Prostate gland (tissue), 2 donors: Measurements from ENCODE around the gene MATK. TPM values are rescaled to one million over a fixed set of nuclear protein-coding genes. Genes with fewer than 3 reads are reported as not detected.
A peak's percentile ranks its signal among the peaks of the same experiment; 100 is the strongest.

Source experiments
- DNase-seq: peaks from one replicate; pipeline ENCODE4 v3.0.0-alpha.2; 2019; ENCODE audit warnings: low spot score
- H3K27ac ChIP-seq, 2 donors: fragments of 200-600 bp; sonication (generic); 2 replicates each; pipeline ENCODE4 v1.5.1; 2017 to 2019
- H3K27me3 ChIP-seq: fragments of 200-600 bp; sonication (generic); replicated peaks from 2 replicates; pipeline ENCODE4 v1.5.1; 2019; ENCODE audit not compliant: insufficient read depth
- H3K36me3 ChIP-seq, 2 donors: fragments of 200-600 bp; sonication (generic); 1 replicate in 1 of 2; 2 replicates in 1 of 2; pipeline versions ENCODE4 v1.5.1 to v1.8.1; 2017 to 2019
- H3K4me1 ChIP-seq: fragments of 200-600 bp; sonication (generic); replicated peaks from 2 replicates; pipeline ENCODE4 v1.5.1; 2019
- H3K4me3 ChIP-seq, 2 donors: fragments of 200-600 bp; sonication (generic); 2 replicates each; pipeline ENCODE4 v1.5.1; 2017 to 2019
- H3K9me3 ChIP-seq: fragments of 200-600 bp; sonication (generic); 2 replicates; pipeline ENCODE4 v1.5.1; 2017
- CTCF ChIP-seq, 4 experiments: fragments of 200-600 bp in 2 of 4; fragments of 450-650 bp in 2 of 4; sonication (generic) in 2 of 4; IDR thresholded peaks; 1 replicate in 3 of 4; 2 replicates in 1 of 4; pipeline ENCODE4 v1.5.1; 2016 to 2019; ENCODE audit warnings: antibody characterized with exemption in 4 of 4, mild to moderate bottlenecking in 2 of 4, moderate library complexity in 2 of 4
- POLR2A ChIP-seq: fragments of 450-650 bp; IDR thresholded peaks from one replicate; pipeline ENCODE4 v1.6.1; 2016; ENCODE audit warnings: antibody characterized with exemption, mild to moderate bottlenecking
- POLR2AphosphoS5 ChIP-seq: sonication (generic); formaldehyde crosslinking; IDR thresholded peaks from one replicate; pipeline ENCODE4 v1.6.1; 2017; ENCODE audit warnings: antibody characterized with exemption
- WGBS: methylation state at CpG from one replicate; pipeline ENCODE4 v1.1.5; 2018; 5-methylcytosine and 5-hydroxymethylcytosine counted together
- intact Hi-C: fragments of 100-400 bp; cut with DNase I; formaldehyde crosslinking; loops from one replicate; pipeline ENCODE4 v1.14.2; 2022
- total RNA-seq, 2 donors: library from RNA; depleted of rRNA; stranded (reverse); fragments of >200 nt; gene quantifications; one replicate each; pipeline ENCODE4 v1.1.0, GENCODE V29; 2016

Gene MATK
- total RNA-seq, 2 donors from 2014 or later: 1.9 to 4.4 TPM

GRCh38 chr19:3785451-3785937, 687 bp downstream of the MATK start:
- under 1% methylated on average over 31 of the region's 47 CpGs for WGBS

GRCh38 chr19:3784607-3785450, 1.4 kb downstream of the MATK start:
- no peaks in the 10 kb centered on the region for H3K36me3 ChIP-seq
- WGBS: 24% methylated on average over 25 of the region's 25 CpGs
- DNase-seq: no peak
- no peak overlapping the region for H3K4me3 ChIP-seq
- H3K4me1 ChIP-seq: no peaks in the 10 kb centered on the region
- intact Hi-C loops: no loop called here
- peaks cover 2% of the 10 kb centered on the region for H3K27me3 ChIP-seq
- TF ChIP-seq CTCF (IDR thresholded peaks at IDR 0.05) (no peak), POLR2A (no peak), POLR2AphosphoS5 (no peak)
- H3K9me3 ChIP-seq: no peaks in the 10 kb centered on the region
- H3K27ac ChIP-seq: no peak overlapping the region

More at GRCh38 chr19:3785451-3785937, 687 bp downstream of the MATK start:
- Histone ChIP-seq H3K27me3 (peaks cover 2% of the 10 kb centered on the region), H3K4me3 (peak overlapping the region; percentile 27 to 32), H3K4me1 (no peaks in the 10 kb centered on the region), H3K27ac (no peak overlapping the region), H3K36me3 (no peaks in the 10 kb centered on the region), H3K9me3 (no peaks in the 10 kb centered on the region)
- intact Hi-C loops: no loop called here
- no peak for DNase-seq
- TF ChIP-seq CTCF (IDR thresholded peaks at IDR 0.05): no peak
- no peak for TF ChIP-seq POLR2A
- no peak for TF ChIP-seq POLR2AphosphoS5

- no peak for DNase-seq
- peaks cover 2% of the 10 kb centered on the region for H3K27me3 ChIP-seq
- no peaks in the 10 kb centered on the region for H3K9me3 ChIP-seq
- H3K36me3 ChIP-seq: no peaks in the 10 kb centered on the region
- WGBS: 78% methylated on average over 44 of the region's 49 CpGs
- no peak overlapping the region for H3K27ac ChIP-seq
- H3K4me1 ChIP-seq: no peaks in the 10 kb centered on the region
- intact Hi-C loops: no loop called here
- TF ChIP-seq CTCF (IDR thresholded peaks at IDR 0.05): peak in 1 of 4 experiments; percentile 15
- no peak for TF ChIP-seq POLR2A
- no peak for TF ChIP-seq POLR2AphosphoS5
- H3K4me3 ChIP-seq: no peak overlapping the region
These were observed 2.3 kb downstream of the MATK start for GRCh38 chr19:3783660-3784584.

- no peak for DNase-seq
- Histone ChIP-seq H3K36me3 (no peaks in the 10 kb centered on the region), H3K4me3 (no peak overlapping the region), H3K27ac (no peak overlapping the region), H3K9me3 (no peaks in the 10 kb centered on the region), H3K27me3 (peaks cover 2% of the 10 kb centered on the region), H3K4me1 (no peaks in the 10 kb centered on the region)
- intact Hi-C loops: no loop called here
- TF ChIP-seq POLR2AphosphoS5 (no peak), CTCF (IDR thresholded peaks at IDR 0.05) (no peak), POLR2A (no peak)
- WGBS: 86% methylated on average over 13 of the region's 13 CpGs
These were observed 3.3 kb downstream of the MATK start for GRCh38 chr19:3782903-3783302.
